NCI-H82 (cell line): Measurements from ENCODE around the gene NUP133.
"Not testable (repeated sequence)": the region's sequence is repeated elsewhere in the genome, so short reads cannot be mapped to it uniquely, and the experiment has no call there.

Source experiments
- DNase-seq: peaks from one replicate; lab custom pipeline; 2025; lab: John Stamatoyannopoulos, UW

The NUP133 gene

GRCh38 chr1:229448845-229449244, 59.3 kb downstream of the NUP133 start:
- DNase-seq, result no peak

DNA sequence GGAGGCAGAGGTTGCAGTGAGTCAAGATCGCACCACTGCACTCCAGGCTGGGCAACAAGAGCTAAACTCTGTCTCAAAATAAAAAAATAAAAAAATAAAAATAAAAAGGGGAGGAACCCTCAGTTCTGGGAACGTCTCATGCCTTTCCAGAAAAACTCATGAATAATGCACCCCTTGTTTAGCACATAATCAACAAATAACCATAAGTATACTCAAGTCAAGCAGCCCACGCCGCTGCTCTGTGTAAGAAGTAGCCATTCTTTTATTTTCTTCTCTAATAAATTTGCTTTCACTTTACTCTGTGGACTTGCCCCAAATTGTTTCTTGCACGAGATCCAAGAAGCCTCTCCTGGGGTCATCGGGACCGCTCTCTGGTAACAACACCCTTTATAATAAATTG, 59.8 kb downstream of the NUP133 start:
- no peak for DNase-seq

DNA sequence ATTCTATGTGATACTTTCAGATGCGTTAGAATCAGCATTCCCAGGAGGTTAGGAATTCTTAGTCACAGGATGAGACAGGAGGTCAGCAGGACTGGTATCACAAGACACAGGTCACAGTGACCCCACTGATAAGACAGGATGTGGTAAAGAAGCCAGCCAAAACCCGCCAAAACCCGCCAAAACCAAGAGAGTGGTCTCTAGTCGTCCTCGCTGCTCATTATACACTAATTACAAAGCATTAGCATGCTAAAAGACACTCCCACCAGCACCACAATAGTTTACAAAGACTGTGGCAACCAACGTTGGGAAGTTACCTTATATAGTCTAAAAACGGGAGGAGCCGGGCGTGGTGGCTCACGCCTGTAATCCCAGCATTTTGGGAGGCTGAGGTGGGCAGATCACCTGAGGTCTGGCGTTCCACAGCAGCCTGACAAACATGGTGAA, 60.3 kb downstream of the NUP133 start:
- no peak for DNase-seq

GRCh38 chr1:229445828-229446227, 62.3 kb downstream of the NUP133 start:
- DNase-seq, result no peak

- no peak for DNase-seq
Observed at GRCh38 chr1:229440851-229441537, 67.1 kb downstream of the NUP133 start.

DNA sequence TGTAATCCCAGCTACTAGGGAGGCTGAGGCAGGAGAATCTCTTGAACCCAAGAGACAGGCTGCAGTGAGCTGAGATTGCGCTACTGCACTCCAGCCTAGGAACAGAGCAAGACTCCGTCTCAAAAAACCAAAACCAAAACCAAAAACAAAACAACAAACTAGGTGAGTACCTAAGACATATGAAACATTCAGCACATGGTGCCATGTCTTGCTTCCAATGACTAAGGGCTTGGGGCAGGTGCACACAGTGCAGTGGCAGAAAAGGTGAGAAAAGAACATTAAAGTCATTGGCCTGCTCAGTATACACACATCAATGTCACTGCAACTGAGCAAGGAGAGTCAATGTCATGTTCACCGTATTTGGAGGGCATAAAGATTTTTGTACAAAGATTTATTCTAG, 70.1 kb downstream of the NUP133 start:
- no peak for DNase-seq

DNA sequence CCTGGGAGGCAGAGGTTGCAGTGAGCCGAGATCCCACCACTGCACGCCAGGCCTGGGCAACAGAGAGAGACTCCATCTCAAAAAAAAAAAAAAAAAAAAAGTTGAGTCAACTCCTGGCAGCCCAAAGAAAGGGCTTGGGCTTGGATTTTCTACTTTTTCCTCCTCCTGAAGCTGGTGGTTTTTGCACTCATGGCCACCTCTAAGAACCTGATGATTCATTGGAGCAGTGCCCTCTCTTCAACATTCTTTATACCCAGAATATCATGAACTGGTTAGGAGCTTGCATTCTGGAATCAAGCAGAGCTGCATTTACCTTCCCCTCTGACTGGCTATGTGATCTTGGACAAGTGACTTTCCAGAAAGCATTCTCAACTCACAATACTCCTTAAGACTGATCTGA, 70.7 kb downstream of the NUP133 start:
- peak; percentile 24 for DNase-seq

- peak; percentile 54 for DNase-seq
Observed at GRCh38 chr1:229436201-229436600, 71.9 kb downstream of the NUP133 start.

- peak; percentile 97 for DNase-seq
Observed at GRCh38 chr1:229434641-229435051, 73.5 kb downstream of the NUP133 start.

GRCh38 chr1:229434005-229434640, 74.0 kb downstream of the NUP133 start, which contains the start of gene ACTA1:
Gene ACTA1 (minus strand): TSS chr1:229434094. CDS start chr1:229433115, 979 bp downstream.
- DNase-seq, result no peak

- DNase-seq, result no peak
Observed at GRCh38 chr1:229433364-229434004, 74.7 kb downstream of the NUP133 start.

GRCh38 chr1:229432905-229433304, 75.2 kb downstream of the NUP133 start:
- DNase-seq, result no peak

- DNase-seq, result no peak
Observed at GRCh38 chr1:229432116-229432461, 76.1 kb downstream of the NUP133 start.

- no peak for DNase-seq
Observed at GRCh38 chr1:229431284-229432115, 76.6 kb downstream of the NUP133 start.

DNA sequence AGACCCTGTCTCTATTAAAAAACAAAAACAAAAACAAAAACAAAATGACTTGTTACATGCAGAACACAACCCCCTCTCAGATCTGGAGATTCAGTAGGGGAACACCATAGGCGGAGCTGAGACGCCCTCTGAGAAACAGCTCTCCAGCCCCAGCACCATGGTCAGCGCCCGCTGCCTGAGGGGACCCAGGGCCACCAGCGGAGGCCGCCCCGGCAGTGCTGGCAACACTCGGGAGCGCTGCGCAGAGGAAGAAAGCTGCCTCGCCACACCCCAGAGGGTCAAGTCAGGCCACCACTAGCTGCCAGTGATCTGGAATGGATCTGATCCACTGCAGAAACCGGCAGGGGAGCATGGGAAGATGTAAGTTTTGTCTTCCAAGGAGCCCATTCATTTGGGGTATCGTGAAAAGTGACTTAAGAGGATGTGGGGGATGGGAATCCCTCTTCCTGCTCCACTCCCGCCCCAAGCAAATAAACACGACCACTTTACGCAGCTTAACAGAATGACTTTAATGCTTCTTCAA, 77.3 kb downstream of the NUP133 start:
- no peak for DNase-seq

DNA sequence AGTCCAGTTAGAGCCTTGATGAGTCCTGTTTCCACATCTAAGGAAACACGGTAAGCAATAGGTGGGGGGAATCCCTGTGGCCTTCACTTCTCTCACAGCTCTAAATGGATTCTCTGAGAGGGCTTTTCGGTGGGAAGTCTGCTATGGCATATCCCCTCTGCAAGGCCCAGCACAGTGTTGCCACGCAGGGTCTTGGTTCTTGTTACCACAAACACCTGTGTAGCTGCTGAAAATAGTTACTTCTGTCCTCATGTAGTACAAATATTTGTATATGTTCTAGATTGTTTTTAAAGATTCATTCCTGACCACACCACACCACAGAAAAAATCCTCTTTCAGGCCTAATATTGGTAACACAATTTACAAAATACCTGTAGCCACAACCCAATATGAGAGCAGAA, 79.9 kb downstream of the NUP133 start:
- DNase-seq, result no peak

- no peak for DNase-seq
Observed at GRCh38 chr1:229427572-229427971, 80.6 kb downstream of the NUP133 start.

GRCh38 chr1:229425564-229426159, 82.5 kb downstream of the NUP133 start:
- no peak for DNase-seq

DNA sequence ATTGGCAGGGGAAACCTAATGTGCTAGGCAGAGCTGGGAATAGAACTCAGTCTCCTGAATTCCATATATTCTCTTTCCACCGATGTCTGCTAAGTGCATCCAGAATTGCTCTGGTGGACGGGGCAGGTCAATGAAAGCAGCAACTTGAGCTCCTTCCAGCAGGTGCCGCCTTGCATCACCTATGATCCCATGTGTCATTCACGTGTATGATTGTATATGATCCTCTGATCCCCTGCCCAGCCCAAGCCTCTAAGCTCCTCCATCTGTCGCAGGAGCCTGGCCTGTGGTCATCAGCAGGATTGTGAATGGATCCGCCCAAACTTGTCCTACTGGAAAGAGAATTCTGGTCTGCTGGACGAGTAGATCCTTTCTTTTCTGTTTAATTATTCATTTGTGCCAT, 87.4 kb downstream of the NUP133 start:
- peak; percentile 98 for DNase-seq

- DNase-seq, result no peak
Observed at GRCh38 chr1:229420224-229420623, 87.9 kb downstream of the NUP133 start.

- not testable (repeated sequence) for DNase-seq
Observed at GRCh38 chr1:229418586-229418985, 89.6 kb downstream of the NUP133 start.

GRCh38 chr1:229412810-229413209, 95.3 kb downstream of the NUP133 start:
- DNase-seq, result not testable (repeated sequence)
